ENCODE measurements around the gene TDP1. TPM values are rescaled to one million over a fixed set of nuclear protein-coding genes. Genes with fewer than 3 reads are reported as not detected.
"Not testable (repeated sequence)": the region's sequence is repeated elsewhere in the genome, so short reads cannot be mapped to it uniquely, and the experiment has no call there.

Gene TDP1
- total RNA-seq, 1 experiment from 2014 or later, result 10.3 TPM

GRCh38 chr14:90049390-90049789 lies 93.7 kb downstream of the TDP1 start:
- no peak for DNase-seq (ENCODE audit: low spot score)

DNA sequence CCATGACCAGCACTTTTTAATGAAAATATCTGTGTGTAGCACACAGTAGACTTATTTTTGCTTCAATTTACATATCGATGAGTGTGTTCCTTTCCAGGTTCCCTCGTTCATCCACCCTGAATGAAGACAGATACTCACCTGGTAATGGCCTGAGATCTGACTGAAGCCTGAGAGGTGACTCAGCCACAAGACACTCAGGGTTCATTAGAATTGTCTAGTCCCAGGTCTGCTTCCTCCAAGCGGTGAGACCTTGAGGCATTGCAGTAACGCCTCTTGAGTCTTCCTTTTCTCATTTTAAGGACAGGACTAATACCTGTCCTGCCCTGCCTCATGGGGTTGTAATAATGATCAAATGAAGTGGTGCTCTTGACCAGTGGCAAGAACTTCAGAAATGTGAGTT lies 94.5 kb downstream of the TDP1 start:
- no peak for DNase-seq (ENCODE audit: low spot score)

GRCh38 chr14:90053044-90053443 lies 97.3 kb downstream of the TDP1 start:
- DNase-seq (ENCODE audit: low spot score), result no peak

- no peak for DNase-seq (ENCODE audit: low spot score)
Observed at GRCh38 chr14:90054803-90055202, 99.1 kb downstream of the TDP1 start.

DNA sequence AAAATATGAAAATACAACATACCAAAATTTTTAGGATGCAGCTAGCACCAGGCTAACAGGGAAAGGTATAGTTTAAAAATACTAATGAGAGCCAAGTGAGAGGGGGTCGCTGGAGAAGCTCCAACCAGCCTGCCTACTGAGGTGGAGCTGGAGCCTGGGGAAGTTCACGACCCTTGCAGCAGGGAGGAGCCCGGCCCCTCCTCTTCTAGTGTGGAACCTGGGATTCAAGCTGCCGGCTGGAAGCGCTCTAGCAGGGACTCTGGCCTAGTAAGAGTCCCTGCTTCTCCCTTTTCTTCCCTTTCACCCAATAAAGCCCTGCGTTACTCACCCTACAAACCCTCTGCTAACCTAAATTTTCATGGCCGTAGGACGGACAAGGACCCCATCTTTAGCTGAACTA lies 101.1 kb downstream of the TDP1 start:
- no peak for DNase-seq (ENCODE audit: low spot score)

DNA sequence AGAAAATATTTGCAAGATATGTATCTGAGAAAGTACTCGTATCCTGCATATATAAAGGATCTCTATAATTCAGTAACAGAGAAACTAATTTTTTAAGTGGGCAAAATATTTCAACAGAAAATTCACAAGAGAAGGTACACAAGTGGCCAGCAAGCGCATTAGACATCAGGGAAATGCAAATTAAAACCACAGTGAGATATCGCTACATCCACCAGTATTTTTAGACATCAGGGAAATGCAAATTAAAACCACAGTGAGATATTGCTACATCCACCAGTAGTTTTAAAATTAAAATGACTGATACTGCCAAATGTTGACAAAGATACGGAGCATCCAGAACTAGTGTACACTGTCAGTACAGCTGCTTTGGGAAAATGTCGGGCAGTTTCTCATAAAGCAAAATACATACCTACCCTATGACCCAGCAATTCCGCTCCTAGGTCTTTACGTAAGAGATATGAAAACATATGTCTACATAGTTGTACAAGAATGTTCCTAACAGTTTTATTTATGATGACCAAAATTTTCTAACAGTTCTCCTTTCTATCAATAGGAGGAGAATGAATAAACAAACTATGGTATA lies 103.2 kb downstream of the TDP1 start:
- no peak for DNase-seq (ENCODE audit: low spot score)

DNA sequence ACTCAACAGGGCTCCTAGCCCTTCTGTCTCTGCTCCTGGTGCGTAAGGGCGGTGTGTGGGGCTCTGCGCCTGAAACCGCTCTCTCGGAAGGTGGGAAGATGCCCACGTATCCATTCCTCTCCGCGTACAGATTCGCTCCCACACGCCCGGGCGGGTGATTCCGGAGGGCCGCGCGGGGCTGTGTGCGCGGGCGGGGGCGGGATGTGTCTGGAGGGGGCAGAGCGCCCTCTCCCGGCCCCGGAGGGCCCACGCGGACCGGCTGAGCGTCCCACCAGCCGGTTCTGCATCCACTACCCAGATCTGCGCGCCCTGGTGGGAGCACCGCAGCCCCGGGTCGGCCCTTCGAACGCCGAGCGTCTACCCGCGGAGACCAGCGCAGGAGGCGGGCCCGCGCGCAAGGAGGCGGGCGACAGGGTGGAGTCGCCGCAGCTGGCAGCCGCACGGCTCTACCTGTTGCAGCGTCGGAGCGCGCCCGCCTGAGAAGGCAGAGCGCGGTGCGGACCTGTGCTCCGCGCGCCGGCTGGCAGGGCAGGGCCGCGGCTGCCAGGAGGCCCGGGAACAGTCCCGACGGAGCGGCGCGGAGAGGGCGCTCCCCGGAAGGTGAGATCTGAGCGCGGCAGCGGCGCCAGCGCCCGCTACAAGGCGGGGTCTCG lies 104.7 kb downstream of the TDP1 start:
- DNase-seq (ENCODE audit: low spot score), result peak; percentile 46

DNA sequence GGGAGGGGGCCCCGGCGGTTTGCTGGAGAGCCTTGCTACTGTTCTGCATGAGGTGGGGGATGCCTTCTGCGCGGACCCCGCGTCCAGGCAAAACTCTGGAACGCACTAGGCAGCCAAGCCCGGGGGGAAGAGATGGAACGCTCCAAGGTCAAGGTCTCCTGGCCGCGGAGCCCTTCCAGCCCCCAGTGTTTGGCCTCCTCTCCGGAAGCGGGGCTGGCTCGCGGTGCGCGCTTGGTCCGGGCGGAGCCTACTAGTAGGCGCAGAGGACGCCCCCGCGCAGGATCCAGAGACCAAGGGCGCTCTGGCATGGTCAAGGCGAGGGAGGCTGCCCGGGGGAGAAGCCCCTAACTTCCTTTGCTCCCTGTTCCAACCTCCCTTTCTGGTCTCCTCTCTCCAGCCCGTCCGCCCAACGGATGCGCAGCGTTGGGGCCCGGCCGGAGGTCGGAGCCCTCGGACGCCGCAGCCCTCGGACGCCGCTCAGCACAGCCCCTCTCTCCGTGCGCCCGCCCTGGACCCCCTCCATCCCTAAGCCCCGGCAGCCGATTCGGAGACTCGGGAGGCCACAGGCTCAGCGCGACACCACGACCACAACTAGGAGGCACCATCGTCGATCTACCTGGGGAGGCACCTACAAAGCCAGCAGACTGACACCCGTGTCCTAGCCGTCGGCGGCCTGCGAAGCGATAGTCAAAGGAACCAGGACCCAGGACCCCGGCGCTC lies 105.4 kb downstream of the TDP1 start:
- DNase-seq (ENCODE audit: low spot score), result no peak

DNA sequence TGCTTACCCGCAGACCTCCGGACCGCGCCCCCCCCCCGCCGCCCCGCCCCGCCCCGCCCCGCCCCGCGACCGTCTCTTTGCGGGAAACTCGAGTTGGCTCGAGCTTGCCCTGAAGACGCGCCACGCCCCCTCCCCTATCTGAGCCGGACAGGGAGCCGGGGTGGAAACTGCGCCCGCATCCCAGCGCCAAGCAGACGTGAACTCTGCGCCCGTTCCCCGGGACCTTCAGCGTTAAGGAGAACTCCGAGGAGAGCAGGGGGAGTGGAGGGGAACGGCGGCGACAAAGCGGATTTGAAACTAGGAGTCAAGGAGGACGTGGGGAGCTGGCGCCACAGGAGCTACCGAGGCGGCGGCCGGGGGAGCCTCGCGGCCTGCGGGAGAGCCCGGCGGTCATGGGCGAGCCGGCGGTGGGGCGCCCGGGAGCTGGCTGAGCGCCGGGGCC lies 106.0 kb downstream of the TDP1 start, which contains the start of gene KCNK13:
TSS of gene KCNK13 (plus strand) at position 310 of the 442 bp plus-strand sequence. CDS start 212 bp downstream, outside the sequence.
- no peak for DNase-seq (ENCODE audit: low spot score)

GRCh38 chr14:90062127-90062794 lies 106.5 kb downstream of the TDP1 start:
- no peak for DNase-seq (ENCODE audit: low spot score)

GRCh38 chr14:90062822-90063539 lies 107.3 kb downstream of the TDP1 start:
- DNase-seq (ENCODE audit: low spot score), result no peak

DNA sequence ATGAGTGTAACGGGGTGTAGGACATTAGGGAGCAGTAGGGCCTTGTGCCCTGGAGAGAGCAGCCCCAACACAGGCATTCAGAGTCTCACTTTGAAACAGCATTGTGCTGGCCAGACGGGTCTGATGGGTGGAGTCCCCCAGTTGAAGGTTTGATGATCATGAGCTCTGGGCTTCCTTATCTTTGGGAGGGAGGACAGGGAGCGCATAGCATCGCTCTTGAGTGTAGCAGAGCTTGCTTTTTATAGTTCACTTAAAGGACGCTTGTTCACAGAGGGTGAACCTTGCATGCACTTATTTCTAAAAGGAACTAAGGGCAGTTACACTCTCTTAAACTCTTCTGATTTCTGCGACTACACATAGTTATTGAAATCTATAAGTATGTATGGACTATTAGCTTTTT lies 116.6 kb downstream of the TDP1 start:
- DNase-seq (ENCODE audit: low spot score), result no peak

DNA sequence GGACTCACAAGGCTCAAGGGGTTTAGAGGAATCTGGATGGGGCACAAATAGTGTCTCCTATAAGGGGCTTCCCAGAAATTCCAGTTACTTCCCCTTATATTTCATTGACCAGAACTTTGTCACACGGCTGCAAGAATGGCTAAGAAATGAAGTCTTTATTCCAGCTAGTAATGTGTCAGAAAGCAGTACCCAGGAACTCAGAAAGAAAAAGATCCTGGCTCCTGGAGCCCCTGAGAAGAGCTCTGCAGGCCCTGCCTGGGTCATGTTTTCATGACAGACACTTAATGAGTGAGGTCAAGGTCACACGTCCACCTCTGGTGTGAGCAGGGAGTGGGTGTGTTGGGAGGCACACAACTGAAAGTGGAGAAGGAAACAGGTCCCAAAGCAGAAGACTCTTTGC lies 123.8 kb downstream of the TDP1 start:
- no peak for DNase-seq (ENCODE audit: low spot score)

GRCh38 chr14:90087433-90087832 lies 131.7 kb downstream of the TDP1 start:
- no peak for DNase-seq (ENCODE audit: low spot score)

GRCh38 chr14:90088176-90088575 lies 132.4 kb downstream of the TDP1 start:
- DNase-seq (ENCODE audit: low spot score), result no peak

DNA sequence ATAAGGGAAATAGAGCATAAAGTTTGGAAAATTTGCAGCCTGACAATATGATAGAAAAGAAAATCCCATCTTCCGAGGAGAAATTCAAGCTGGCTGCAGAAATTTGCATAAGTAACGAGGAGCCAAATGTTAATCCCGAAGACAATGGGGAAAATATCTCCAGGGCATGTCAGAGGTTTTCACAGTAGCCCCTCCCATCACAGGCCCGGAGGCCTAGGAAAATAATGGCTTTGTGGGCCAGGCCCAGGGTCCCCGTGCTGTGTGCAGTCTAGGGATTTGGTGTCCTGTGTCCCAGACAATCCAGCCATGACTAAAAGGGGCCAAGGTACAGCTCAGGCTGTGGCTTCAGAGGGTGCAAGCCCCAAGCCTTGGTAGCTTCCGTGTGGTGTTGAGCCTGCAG lies 133.8 kb downstream of the TDP1 start:
- DNase-seq (ENCODE audit: low spot score), result not testable (repeated sequence)

- no peak for DNase-seq (ENCODE audit: low spot score)
Observed at GRCh38 chr14:90091393-90091792, 135.7 kb downstream of the TDP1 start.

- no peak for DNase-seq (ENCODE audit: low spot score)
Observed at GRCh38 chr14:90093942-90094595, 138.3 kb downstream of the TDP1 start.
